Measurements from ENCODE around the gene KCNJ3.

Gene KCNJ3

GRCh38 chr2:154875999-154876398 lies 177.5 kb downstream of the KCNJ3 start:
- Histone ChIP-seq H3K4me1 (no peaks in the 10 kb centered on the region), H3K9me3 (no peaks in the 10 kb centered on the region), H3K36me3 (no peaks in the 10 kb centered on the region), H3K27ac (no peak overlapping the region), H3K27me3 (no peaks in the 10 kb centered on the region), H3K4me3 (no peak overlapping the region)
- intact Hi-C loops (cut with DNase I; ENCODE audit: low total_unique reads) = no loop called here
- TF ChIP-seq CTCF (IDR thresholded peaks at IDR 0.05) = no peak
- no peak for DNase-seq

GRCh38 chr2:154882725-154883124 lies 184.2 kb downstream of the KCNJ3 start:
- H3K9me3 ChIP-seq = no peaks in the 10 kb centered on the region
- H3K27me3 ChIP-seq = no peaks in the 10 kb centered on the region
- H3K36me3 ChIP-seq = no peaks in the 10 kb centered on the region
- H3K4me3 ChIP-seq = no peak overlapping the region
- no peak overlapping the region for H3K27ac ChIP-seq
- DNase-seq = no peak
- H3K4me1 ChIP-seq = no peaks in the 10 kb centered on the region
- TF ChIP-seq CTCF (IDR thresholded peaks at IDR 0.05) = no peak
- intact Hi-C loops (cut with DNase I; ENCODE audit: low total_unique reads) = no loop called here

- Histone ChIP-seq H3K9me3 (no peaks in the 10 kb centered on the region), H3K27me3 (no peaks in the 10 kb centered on the region), H3K4me3 (no peak overlapping the region), H3K4me1 (no peaks in the 10 kb centered on the region), H3K27ac (no peak overlapping the region), H3K36me3 (no peaks in the 10 kb centered on the region)
- intact Hi-C loops (cut with DNase I; ENCODE audit: low total_unique reads) = no loop called here
- no peak for TF ChIP-seq CTCF (IDR thresholded peaks at IDR 0.05)
- DNase-seq = no peak
Measured at GRCh38 chr2:154886316-154886715, 187.8 kb downstream of the KCNJ3 start.

GRCh38 chr2:154898269-154898668 lies 199.8 kb downstream of the KCNJ3 start:
- Histone ChIP-seq H3K27me3 (no peaks in the 10 kb centered on the region), H3K9me3 (no peaks in the 10 kb centered on the region), H3K4me1 (no peaks in the 10 kb centered on the region), H3K36me3 (no peaks in the 10 kb centered on the region), H3K27ac (no peak overlapping the region), H3K4me3 (no peak overlapping the region)
- intact Hi-C loops (cut with DNase I; ENCODE audit: low total_unique reads) = no loop called here
- no peak for TF ChIP-seq CTCF (IDR thresholded peaks at IDR 0.05)
- DNase-seq = no peak

GRCh38 chr2:154901063-154901462 lies 202.6 kb downstream of the KCNJ3 start:
- intact Hi-C loops (cut with DNase I; ENCODE audit: low total_unique reads) = no loop called here

More at GRCh38 chr2:154901063-154901462, 202.6 kb downstream of the KCNJ3 start:
- no peak overlapping the region for H3K4me3 ChIP-seq
- H3K27ac ChIP-seq = no peak overlapping the region
- H3K9me3 ChIP-seq = no peaks in the 10 kb centered on the region
- no peak for TF ChIP-seq CTCF (IDR thresholded peaks at IDR 0.05)
- DNase-seq = no peak
- H3K27me3 ChIP-seq = no peaks in the 10 kb centered on the region
- H3K4me1 ChIP-seq = no peaks in the 10 kb centered on the region
- H3K36me3 ChIP-seq = no peaks in the 10 kb centered on the region
